Adrenal gland (tissue), 12 donors: ENCODE results near the gene RLIM. TPM values are rescaled to one million over a fixed set of nuclear protein-coding genes. Genes with fewer than 3 reads are reported as not detected.
A peak's percentile ranks its signal among the peaks of the same experiment; 100 is the strongest.

ENCODE experiments used
- DNase-seq, 7 donors: peaks; one replicate each; pipeline ENCODE4 v3.0.0-alpha.2; 2019 to 2020
- H3K27ac ChIP-seq, 5 donors: fragments of 200-600 bp; sonication (generic) in 4 of 5; 1 replicate in 3 of 5; 2 replicates in 2 of 5; pipeline versions ENCODE4 v1.5.1 to v1.8.0; 2016 to 2020; ENCODE audit warnings: mild to moderate bottlenecking in 1 of 5
- H3K27me3 ChIP-seq: fragments of 200-600 bp; 2 replicates; pipeline ENCODE4 v1.8.0; 2021
- H3K36me3 ChIP-seq, 2 donors: fragments of 200-600 bp; replicated peaks in 1 of 2; 1 replicate in 1 of 2; 2 replicates in 1 of 2; pipeline versions ENCODE4 v1.5.1 to v1.8.0; 2018 to 2022
- H3K4me1 ChIP-seq, 2 donors: fragments of 200-600 bp; replicated peaks in 1 of 2; 1 replicate in 1 of 2; 2 replicates in 1 of 2; pipeline versions ENCODE4 v1.5.1 to v1.8.0; 2018 to 2021
- H3K4me3 ChIP-seq, 4 donors: fragments of 200-600 bp; sonication (generic) in 3 of 4; one replicate each; pipeline ENCODE4 v1.5.1; 2016 to 2018
- H3K9me3 ChIP-seq, 3 donors: fragments of 200-600 bp; sonication (generic) in 1 of 3; replicated peaks in 1 of 3; 1 replicate in 2 of 3; 2 replicates in 1 of 3; pipeline versions ENCODE4 v1.5.1 to v1.8.0; 2016 to 2021
- CTCF ChIP-seq, 6 experiments: fragments of 450-650 bp in 4 of 6; fragments of 200-600 bp in 2 of 6; sonication (generic) in 1 of 6; IDR thresholded peaks; 1 replicate in 5 of 6; 2 replicates in 1 of 6; pipeline versions ENCODE4 v1.5.1 to v1.8.0; 2016 to 2021; ENCODE audit warnings: antibody characterized with exemption in 6 of 6, mild to moderate bottlenecking in 2 of 6, moderate library complexity in 1 of 6
- POLR2A ChIP-seq, 2 donors: fragments of 450-650 bp; IDR thresholded peaks; one replicate each; pipeline ENCODE4 v1.6.1; 2017; ENCODE audit warnings: antibody characterized with exemption in 2 of 2, mild to moderate bottlenecking in 2 of 2, moderate library complexity in 1 of 2
- WGBS, 4 donors: extraction: QIAGEN DNeasy Blood & Tissue Kit in 2 of 4; methylation state at CpG; one replicate each; pipeline versions ENCODE4 v1.1.5 to v1.1.7; 2013 to 2017; 5-methylcytosine and 5-hydroxymethylcytosine counted together
- intact Hi-C, 2 donors: fragments of 100-400 bp; cut with DNase I; formaldehyde crosslinking; loops; one replicate each; pipeline versions ENCODE4 v1.14.1 to v1.15.0; 2022 to 2023
- polyA plus RNA-seq, 3 donors: library from polyadenylated mRNA; stranded (reverse); fragments of 200-250 nt in 2 of 3; fragments of 350-450 nt in 1 of 3; fragmentation: Illumina TruSeq in 1 of 3; extraction: RNeasy Lipid Tissue Mini Kit (QIAGEN cat#74804) in 1 of 3; gene quantifications; one replicate each; pipeline ENCODE4 v1.2.3, GENCODE V29; 2013 to 2014
- total RNA-seq, 9 donors: library from RNA; depleted of rRNA in 4 of 9; stranded (reverse); fragments of >200 nt in 4 of 9; fragments of 120-200 nt in 1 of 9; fragmentation: NEBNext Ultra II Directional in 1 of 9; extraction: Animal tissue kit (Norgen Biotek cat#: 25700) in 1 of 9; gene quantifications; one replicate each; pipeline versions ENCODE4 v1.1.0 to v1.2.4, GENCODE V29; 2013 to 2023
- donor health status: healthy with polysubstance abuse.
- donor health status: Bipolar disorder and iron deficiency.
- donor health status: DM: yes; HTN: yes; CAD: no.
- donor health status: DM: no; HTN: no; CAD: no.
- donor health status: DM: no; HTN: no; CAD: no.
- donor health status: DM: yes; HTN: yes; CAD: no.

Gene RLIM
- total and polyA plus RNA-seq, 12 donors = 7.8 to 60.4 (median 45.4) TPM

GRCh38 chrX:74550295-74550802 is 64.1 kb downstream of the RLIM start:
- no peaks in the 10 kb centered on the region for H3K36me3 ChIP-seq
- 14 to 23% (median 20%) methylated on average over 4 to 24 of the region's 24 CpGs for WGBS, 4 donors
- H3K27me3 ChIP-seq = no peaks in the 10 kb centered on the region
- peak overlapping the region in 1 of 4 donors; percentile 23 for H3K4me3 ChIP-seq
- no peaks in the 10 kb centered on the region for H3K9me3 ChIP-seq
- intact Hi-C loops = no loop called here
- H3K27ac ChIP-seq = no peak overlapping the region
- H3K4me1 ChIP-seq = no peaks in the 10 kb centered on the region
- TF ChIP-seq CTCF (IDR thresholded peaks at IDR 0.05) = peak; percentile 97 to 100 (median 99)
- TF ChIP-seq POLR2A (IDR thresholded peaks at IDR 0.05) = no peak
- peak; percentile 72 to 92 (median 83) for DNase-seq

- TF ChIP-seq CTCF (IDR thresholded peaks at IDR 0.05) (no peak), POLR2A (IDR thresholded peaks at IDR 0.05) (no peak)
- WGBS, 4 donors = 44 to 83% (median 50%) methylated on average over 1 of the region's 1 CpG; no CpG with 5 or more reads in 1 of the 4 donors
- no peak overlapping the region for H3K27ac ChIP-seq
- intact Hi-C loops = loop anchor here in 1 of 2 donors (10.0 kb wide), 1 partner anchor 162 kb away; no protein-coding TSS in a partner anchor
- H3K27me3 ChIP-seq = no peaks in the 10 kb centered on the region
- no peak for DNase-seq
- H3K4me1 ChIP-seq = no peaks in the 10 kb centered on the region
- H3K9me3 ChIP-seq = no peaks in the 10 kb centered on the region
- no peak overlapping the region for H3K4me3 ChIP-seq
- no peaks in the 10 kb centered on the region for H3K36me3 ChIP-seq
Measured at GRCh38 chrX:74546984-74547383, 67.4 kb downstream of the RLIM start.

- no peaks in the 10 kb centered on the region for H3K27me3 ChIP-seq
Measured at GRCh38 chrX:74545880-74546523, 68.4 kb downstream of the RLIM start.

More at GRCh38 chrX:74545880-74546523, 68.4 kb downstream of the RLIM start:
- TF ChIP-seq POLR2A (IDR thresholded peaks at IDR 0.05) (no peak), CTCF (IDR thresholded peaks at IDR 0.05) (no peak)
- WGBS, 4 donors = 40 to 97% (median 54%) methylated on average over 1 of the region's 1 CpG; no CpG with 5 or more reads in 1 of the 4 donors
- no peak for DNase-seq
- intact Hi-C loops = loop anchor here in 1 of 2 donors (10.0 kb wide), 1 partner anchor 161 kb away; no protein-coding TSS in a partner anchor
- no peaks in the 10 kb centered on the region for H3K9me3 ChIP-seq
- no peak overlapping the region for H3K27ac ChIP-seq
- no peaks in the 10 kb centered on the region for H3K36me3 ChIP-seq
- H3K4me3 ChIP-seq = no peak overlapping the region
- no peaks in the 10 kb centered on the region for H3K4me1 ChIP-seq
